Stimulated activated CD8-positive, alpha-beta memory T cell treated with anti-CD3 and anti-CD28 coated beads, Interleukin-2, amount 100 ng/mL, for 1 hour (primary cell): ENCODE data around the gene MAGEA11.
"Not testable (repeated sequence)": the region's sequence is repeated elsewhere in the genome, so short reads cannot be mapped to it uniquely, and the experiment has no call there.

Experiments
- DNase-seq, 2 donors: peaks; one replicate each; pipeline ENCODE4 v3.0.0-alpha.2; 2020; ENCODE audit warnings: low read depth in 2 of 2

The MAGEA11 gene

GRCh38 chrX:149717803-149718202, 5.9 kb downstream of the MAGEA11 start:
- no peak for DNase-seq

GRCh38 chrX:149718757-149719156, 6.9 kb downstream of the MAGEA11 start:
- DNase-seq: no peak

GRCh38 chrX:149720021-149720689, 8.3 kb downstream of the MAGEA11 start:
- no peak for DNase-seq

- DNase-seq: not testable (repeated sequence)
Observed at GRCh38 chrX:149721241-149721640, 9.4 kb downstream of the MAGEA11 start.

GRCh38 chrX:149721778-149722177, 9.9 kb downstream of the MAGEA11 start:
- DNase-seq: no peak

- not testable (repeated sequence) for DNase-seq
Observed at GRCh38 chrX:149723583-149724118, 11.8 kb downstream of the MAGEA11 start.

GRCh38 chrX:149727308-149727707, 15.4 kb downstream of the MAGEA11 start:
- DNase-seq: not testable (repeated sequence)

GRCh38 chrX:149742269-149742668, 30.4 kb downstream of the MAGEA11 start:
- DNase-seq: not testable (repeated sequence)

GRCh38 chrX:149746390-149747007, 34.6 kb downstream of the MAGEA11 start:
- not testable (repeated sequence) for DNase-seq

- DNase-seq: no peak
Observed at GRCh38 chrX:149757206-149758067, 45.6 kb downstream of the MAGEA11 start.

- DNase-seq: no peak
Observed at GRCh38 chrX:149758068-149758714, 46.3 kb downstream of the MAGEA11 start.

- not testable (repeated sequence) for DNase-seq
Observed at GRCh38 chrX:149758715-149759078, 46.8 kb downstream of the MAGEA11 start.

GRCh38 chrX:149759824-149760223, 48.0 kb downstream of the MAGEA11 start:
- no peak for DNase-seq

- no peak for DNase-seq
Observed at GRCh38 chrX:149760965-149761364, 49.1 kb downstream of the MAGEA11 start.

- not testable (repeated sequence) for DNase-seq
Observed at GRCh38 chrX:149761858-149762674, 50.2 kb downstream of the MAGEA11 start.

GRCh38 chrX:149762696-149763614, 51.1 kb downstream of the MAGEA11 start:
- DNase-seq: no peak
